ENCODE measurements around the gene UBXN7.

GRCh38 chr3:196377321-196377720 lies 54.9 kb downstream of the UBXN7 start:
- no peak for TF ChIP-seq MYC (IDR thresholded peaks at IDR 0.05; ENCODE audit: low read depth, low read length)
- TF ChIP-seq CTCF (IDR thresholded peaks at IDR 0.05; ENCODE audit: extremely low read depth in 1 of 2, insufficient read depth in 1 of 2, low read depth in 1 of 2, low read length in 2 of 2) = no peak
- no peak for TF ChIP-seq POLR2AphosphoS5 (IDR thresholded peaks at IDR 0.05; ENCODE audit: insufficient read depth, low read depth, low read length)
- TF ChIP-seq POLR2A (IDR thresholded peaks at IDR 0.05; ENCODE audit: low read depth, low read length) = no peak
- no peak for TF ChIP-seq EZH2 (IDR thresholded peaks at IDR 0.05; ENCODE audit: borderline replicate concordance, low read depth, low read length, severe bottlenecking)
- TF ChIP-seq MAX (IDR thresholded peaks at IDR 0.05; ENCODE audit: insufficient read depth, insufficient read length) = no peak

Data from endothelial cell of umbilical vein (primary cell).